ENCODE measurements around the gene MDN1. TPM values are rescaled to one million over a fixed set of nuclear protein-coding genes. Genes with fewer than 3 reads are reported as not detected.

Gene MDN1
- total RNA-seq, 1 experiment from 2014 or later: 117 TPM

GRCh38 chr6:89724981-89725380 is 94.6 kb downstream of the MDN1 start:
- Mint-ChIP-seq H3K36me3 (ENCODE audit: insufficient read depth in 1 of 3, low read depth in 3 of 3) (peaks cover 38 to 97% (median 73%) of the 10 kb centered on the region in 3 experiments; a peak in 6 of 7 replicates), H3K4me3 (no peak overlapping the region), H3K9me3 (no peaks in the 10 kb centered on the region), H3K4me1 (no peaks in the 10 kb centered on the region), H3K27me3 (ENCODE audit: low read depth) (no peaks in the 10 kb centered on the region), H3K27ac (no peak overlapping the region)
- no peaks in the 10 kb centered on the region for H3K23me2 ChIP-seq (ENCODE audit: insufficient read length, low read depth, low read length, poor library complexity, severe bottlenecking)
- no peak overlapping the region for H3K14ac ChIP-seq (ENCODE audit: insufficient read depth, low read length)
- no peak overlapping the region for H4K91ac ChIP-seq (ENCODE audit: insufficient read length, low read depth, low read length)
- H3K27me3 ChIP-seq (ENCODE audit: insufficient read depth, low read length): no peaks in the 10 kb centered on the region
- H2BK15ac ChIP-seq (ENCODE audit: low read depth, low read length): no peak overlapping the region
- no peak overlapping the region for H2BK120ac ChIP-seq (ENCODE audit: low read depth, low read length, poor library complexity, severe bottlenecking)
- no peaks in the 10 kb centered on the region for H3K9me3 ChIP-seq (ENCODE audit: control insufficient read depth, low read depth, low read length)
- no peak overlapping the region for H4K8ac ChIP-seq (replicated peaks; ENCODE audit: insufficient read length, low read depth, low read length)
- no peak overlapping the region for H3K27ac ChIP-seq (ENCODE audit: insufficient read length, low read depth, low read length)
- no peak overlapping the region for H3K9ac ChIP-seq (ENCODE audit: extremely low read depth, insufficient read length, low read length)
- no peak overlapping the region for H3K56ac ChIP-seq (ENCODE audit: insufficient read length, low read depth, low read length)
- H3K23ac ChIP-seq (ENCODE audit: insufficient read length, low read depth, low read length): no peak overlapping the region
- H4K20me1 ChIP-seq (ENCODE audit: control insufficient read depth, insufficient read depth, insufficient read length): no peaks in the 10 kb centered on the region
- no peak overlapping the region for H2AK5ac ChIP-seq (ENCODE audit: insufficient read length, low read length)
- no peak overlapping the region for H2BK5ac ChIP-seq (ENCODE audit: insufficient read length, low read length)
- no peaks in the 10 kb centered on the region for H3K79me2 ChIP-seq (ENCODE audit: insufficient read depth, low read length)
- no CpG with 5 or more reads among the region's 3 CpGs for WGBS (ENCODE audit: extremely low coverage, insufficient read length, low lambda C conversion rate)
- no peak overlapping the region for H2BK20ac ChIP-seq (ENCODE audit: low read depth, low read length, poor library complexity, severe bottlenecking)
- H4K5ac ChIP-seq (ENCODE audit: insufficient read length, low read depth, low read length): no peak overlapping the region
- H3K4me2 ChIP-seq (ENCODE audit: insufficient read depth, insufficient read length, low read length): no peak overlapping the region
- no peak for DNase-seq
- no peak overlapping the region for H2BK12ac ChIP-seq (ENCODE audit: insufficient read length, low read depth, low read length)
- no peak overlapping the region for H2AFZ ChIP-seq (ENCODE audit: low read length)
- H3K79me1 ChIP-seq (ENCODE audit: insufficient read depth, low read depth, low read length, poor library complexity, severe bottlenecking): no peaks in the 10 kb centered on the region
- no peak overlapping the region for H3K4ac ChIP-seq (ENCODE audit: low read depth, low read length)
- no peak for TF ChIP-seq CTCF (conservative IDR thresholded peaks at IDR 0.05)
- no peak overlapping the region for H3K18ac ChIP-seq (ENCODE audit: insufficient read length, low read depth, low read length)
- H3T11ph ChIP-seq (ENCODE audit: low read length): no peak overlapping the region
- no peaks in the 10 kb centered on the region for H3K4me1 ChIP-seq (ENCODE audit: insufficient read depth, low read length)
